Middle frontal gyrus (tissue), 1 donor: ENCODE data around the gene THG1L.

ENCODE experiments used
- DNase-seq: peaks from one replicate; pipeline ENCODE4 v3.0.0-alpha.2; 2015; ENCODE audit warnings: low spot score; ENCODE audit errors: extremely low spot score

THG1L gene

GRCh38 chr5:157756122-157756521 is 24.9 kb downstream of the THG1L start:
- no peak for DNase-seq

- DNase-seq = no peak
Measured at GRCh38 chr5:157758706-157759105, 27.5 kb downstream of the THG1L start.

DNA sequence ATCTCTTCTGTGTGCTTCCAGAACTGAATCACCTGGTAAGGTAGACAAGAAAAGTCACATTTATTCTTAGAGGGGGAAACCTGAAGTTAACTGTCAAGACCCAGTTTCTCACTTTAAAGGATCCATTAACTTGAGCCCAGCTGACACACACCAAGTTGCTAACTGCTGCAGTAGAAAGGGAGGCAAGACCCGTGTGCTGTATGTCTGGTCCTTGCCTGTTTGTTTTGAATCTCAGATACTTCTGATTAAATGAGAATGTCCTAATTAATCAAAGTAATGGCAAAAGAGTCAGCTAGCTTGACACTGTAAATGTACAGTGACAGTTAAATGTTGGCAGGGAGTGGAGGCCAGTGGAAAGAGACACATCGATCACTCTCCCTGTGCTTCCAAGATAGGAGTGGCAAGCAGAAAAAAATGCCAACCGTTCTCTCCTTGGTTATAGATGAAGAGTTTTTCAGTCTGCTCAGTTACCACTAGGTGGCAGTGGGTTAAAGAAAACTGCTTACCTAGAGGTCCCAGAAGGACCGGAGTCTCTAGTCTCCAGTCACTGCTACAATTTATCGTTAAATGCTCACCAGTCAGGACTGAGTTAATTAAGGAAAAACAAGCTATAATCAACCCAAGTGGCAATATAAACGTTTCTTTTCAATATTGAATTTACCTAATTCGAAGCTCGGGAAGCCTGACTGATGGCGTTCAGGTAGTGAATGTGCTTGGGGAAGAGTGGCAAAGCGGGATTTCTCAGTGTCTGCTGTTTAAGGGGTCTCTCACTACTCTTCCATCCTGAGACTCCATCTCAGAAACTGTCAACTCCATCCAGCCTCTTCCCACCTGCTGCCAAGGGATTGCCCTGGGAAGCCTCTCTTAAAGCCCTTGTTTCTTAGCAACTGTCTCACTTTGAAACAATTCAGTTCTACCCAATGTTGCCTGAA is 30.7 kb downstream of the THG1L start:
- no peak for DNase-seq

GRCh38 chr5:157764531-157764930 is 33.3 kb downstream of the THG1L start:
- DNase-seq = no peak

- DNase-seq = no peak
Measured at GRCh38 chr5:157766442-157766841, 35.2 kb downstream of the THG1L start.

DNA sequence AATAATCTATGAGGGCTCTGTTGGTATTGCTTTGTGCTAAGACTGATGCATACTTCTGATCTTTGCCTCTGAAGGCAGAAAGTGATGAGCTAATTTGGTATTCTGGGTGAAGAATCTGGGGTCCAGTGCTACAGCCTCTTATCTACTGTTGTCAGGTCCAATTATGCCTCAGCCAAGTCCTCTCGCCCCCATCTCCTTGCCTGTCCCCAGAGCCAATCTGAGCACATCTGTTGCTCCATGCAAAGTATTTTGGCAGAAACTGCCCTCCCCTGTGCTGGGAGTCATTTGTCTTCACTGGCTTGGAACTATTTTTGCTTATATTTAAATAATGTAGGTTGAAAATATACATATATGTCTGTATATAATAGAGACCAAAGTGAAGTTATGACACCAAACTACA is 35.7 kb downstream of the THG1L start:
- no peak for DNase-seq

DNA sequence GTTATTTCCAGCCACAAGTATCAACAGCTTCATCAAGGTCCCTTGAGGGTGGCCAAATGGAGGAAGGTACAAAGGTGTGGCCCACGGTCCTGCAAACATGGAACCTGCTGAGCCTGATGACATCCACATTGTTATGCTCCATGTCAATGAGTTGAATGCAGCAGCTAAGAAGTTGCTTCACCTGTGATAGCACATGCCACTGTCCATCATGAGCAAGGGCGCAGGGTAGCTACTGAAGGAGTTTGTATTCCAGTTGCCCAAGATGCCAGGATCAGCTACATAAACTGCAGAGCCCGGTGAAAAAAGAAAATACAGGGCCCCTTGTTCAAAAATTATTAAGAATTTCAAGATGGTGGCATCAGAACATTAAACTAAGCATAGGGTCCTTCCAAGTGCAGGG is 36.5 kb downstream of the THG1L start:
- DNase-seq = no peak

DNA sequence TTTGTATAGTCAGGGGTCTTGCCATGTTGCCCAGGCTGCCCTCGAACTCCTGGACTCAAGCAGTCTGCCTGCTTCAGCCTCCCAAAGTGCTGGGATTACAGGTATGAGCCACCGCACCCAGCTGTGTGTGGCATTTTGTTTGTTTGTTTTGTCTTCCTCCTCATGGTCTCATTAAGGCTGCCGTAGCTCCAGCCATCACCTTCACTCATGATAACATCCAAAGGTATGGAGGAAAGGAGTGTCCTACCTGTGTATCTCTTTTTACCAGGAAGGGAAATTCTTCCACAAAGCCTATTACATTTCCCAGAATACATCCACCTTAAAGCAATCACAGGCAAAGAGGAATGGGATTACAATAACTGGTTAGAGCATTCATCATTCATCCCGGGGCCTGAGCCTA is 39.4 kb downstream of the THG1L start:
- no peak for DNase-seq

GRCh38 chr5:157772127-157772526 is 40.9 kb downstream of the THG1L start:
- DNase-seq = no peak

DNA sequence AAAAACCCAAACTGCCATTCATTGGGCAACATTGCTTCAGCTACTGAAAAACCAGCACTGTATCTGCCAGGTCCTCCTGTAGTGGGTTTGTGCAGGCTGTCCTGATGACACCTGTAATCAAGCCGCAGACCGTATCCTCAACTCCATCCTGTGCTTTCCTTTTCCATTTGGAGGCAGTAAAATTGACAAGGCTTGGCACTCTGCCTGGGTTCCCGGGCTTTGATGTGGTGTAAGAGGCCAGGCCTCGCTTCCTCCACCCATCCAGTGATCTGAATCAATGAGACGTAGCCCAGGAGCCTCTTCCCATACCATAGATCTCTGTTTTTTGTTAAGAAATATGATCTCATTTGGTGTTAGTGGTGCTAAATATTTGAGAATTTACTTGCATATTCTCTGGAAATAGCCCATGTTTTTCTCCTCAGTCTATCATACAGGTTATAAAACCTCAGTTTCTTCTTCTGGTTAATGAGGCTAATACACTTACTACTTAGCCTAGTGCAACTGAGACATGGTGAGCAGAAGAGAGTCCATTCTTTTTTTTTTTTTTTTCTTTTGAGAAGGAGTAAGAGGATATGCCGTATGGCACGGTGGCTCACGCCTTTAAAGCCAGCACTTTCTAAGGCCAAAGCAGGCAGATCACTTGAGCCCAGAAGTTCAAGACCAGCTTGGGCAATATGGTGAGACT is 47.0 kb downstream of the THG1L start:
- no peak for DNase-seq

- DNase-seq = no peak
Measured at GRCh38 chr5:157779221-157779620, 48.0 kb downstream of the THG1L start.

- no peak for DNase-seq
Measured at GRCh38 chr5:157785801-157786200, 54.6 kb downstream of the THG1L start.
